A549 (cell line): Measurements from ENCODE around the gene CACNB1. TPM values are rescaled to one million over a fixed set of nuclear protein-coding genes. Genes with fewer than 3 reads are reported as not detected.
"Not testable (repeated sequence)": the region's sequence is repeated elsewhere in the genome, so short reads cannot be mapped to it uniquely, and the experiment has no call there.

Experiments
- ATAC-seq, 2 experiments: fragments of 200-7000 bp in 1 of 2; fragments of >200 bp in 1 of 2; cut with Nextera tagmentation in 1 of 2; cut with Tn5 transposase in 1 of 2; 3 replicates each; pipeline versions ENCODE4 v1.8.0 to v1.9.1; 2018 to 2020; ENCODE audit warnings: mild to moderate bottlenecking in 1 of 2, moderate library complexity in 1 of 2
- CTCF ChIA-PET: fragments of 300-600 bp; sonication (Branson Sonifier 250); formaldehyde crosslinking; extraction: SDS; loops from one replicate; lab custom pipeline; 2021; ENCODE audit warnings: antibody characterized with exemption, inconsistent platforms; lab: Yijun Ruan, JAX
- POLR2A ChIA-PET: fragments of 350-600 bp; formaldehyde crosslinking; extraction: SDS; loops from one replicate; lab custom pipeline; 2021; ENCODE audit warnings: antibody characterized with exemption, inconsistent platforms; lab: Yijun Ruan, JAX
- DNase-seq, 2 experiments: peaks; one replicate each; pipeline versions ENCODE4 v3.0.0 to v3.0.0-alpha.2; 2011 to 2016; ENCODE audit warnings: low read depth in 1 of 2, low spot score in 1 of 2
- FAIRE-seq: peaks from 2 replicates; lab custom pipeline; 2011; peaks lifted over from hg19 to GRCh38; lab: Jason Lieb, UNC
- H3K27ac ChIP-seq, 2 experiments: fragments of >200 bp; sonication (Bioruptor Twin); formaldehyde crosslinking; 3 replicates each; pipeline ENCODE4 v1.5.1; 2016 to 2017
- H3K4me1 ChIP-seq: fragments of >200 bp; sonication (Bioruptor Twin); formaldehyde crosslinking; 3 replicates; pipeline ENCODE4 v1.6.1; 2016
- H3K4me2 ChIP-seq: fragments of >200 bp; sonication (Bioruptor Twin); formaldehyde crosslinking; 3 replicates; pipeline ENCODE4 v1.6.1; 2016
- H3K4me3 ChIP-seq: fragments of >200 bp; sonication (Bioruptor Twin); formaldehyde crosslinking; 3 replicates; pipeline ENCODE4 v1.5.1; 2016
- H3K9me3 ChIP-seq: fragments of >200 bp; sonication (Bioruptor Twin); formaldehyde crosslinking; 3 replicates; pipeline ENCODE4 v1.6.1; 2016
- ELK1 ChIP-seq: fragments of 150-350 bp; IDR thresholded peaks from 2 replicates; pipeline ENCODE4 v1.6.1; 2014; ENCODE audit warnings: low read depth, mild to moderate bottlenecking, low read length
- EP300 ChIP-seq, 2 experiments: fragments of >200 bp; sonication (Bioruptor Twin); formaldehyde crosslinking; IDR thresholded peaks; 2 replicates in 1 of 2; 3 replicates in 1 of 2; pipeline ENCODE4 v1.6.1; 2016 to 2017
- FOSL2 ChIP-seq, 2 experiments: fragments of 450-650 bp in 1 of 2; fragments of >200 bp in 1 of 2; sonication (Bioruptor Twin) in 1 of 2; formaldehyde crosslinking; IDR thresholded peaks; 2 replicates each; pipeline versions ENCODE4 v1.5.0 to v1.6.1; 2016 to 2020; ENCODE audit warnings: mild to moderate bottlenecking in 1 of 2, moderate library complexity in 1 of 2
- FOXS1 ChIP-seq: fragments of 250-450 bp; sonication (Bioruptor Pico); IDR thresholded peaks from 2 replicates; pipeline ENCODE4 v1.5.0; 2020; ENCODE audit warnings: mild to moderate bottlenecking, moderate library complexity
- GATA3 ChIP-seq: IDR thresholded peaks from 2 replicates; pipeline ENCODE4 v1.6.1; 2012; ENCODE audit warnings: borderline replicate concordance
- JUNB ChIP-seq: fragments of >200 bp; sonication (Bioruptor Twin); formaldehyde crosslinking; IDR thresholded peaks from 2 replicates; pipeline ENCODE4 v1.6.1; 2016
- MAFK ChIP-seq: fragments of 450-650 bp; IDR thresholded peaks from 2 replicates; pipeline ENCODE4 v1.6.1; 2014; ENCODE audit not compliant: partially characterized antibody
- MAZ ChIP-seq: fragments of 150-350 bp; IDR thresholded peaks from 2 replicates; pipeline ENCODE4 v1.6.1; 2014; ENCODE audit warnings: antibody characterized with exemption, low read depth, low read length, borderline replicate concordance
- MYC ChIP-seq: IDR thresholded peaks from 2 replicates; pipeline ENCODE4 v1.6.1; 2012; ENCODE audit warnings: mild to moderate bottlenecking, inconsistent platforms, low read length, improper control_type of control experiment, borderline replicate concordance
- NFE2L2 ChIP-seq: fragments of 150-350 bp; conservative IDR thresholded peaks from 2 replicates; pipeline ENCODE4 v1.6.1; 2014; ENCODE audit warnings: low read length
- NPAS2 ChIP-seq: fragments of 250-450 bp; sonication (Bioruptor Pico); IDR thresholded peaks from 2 replicates; pipeline ENCODE4 v1.8.0; 2022; ENCODE audit warnings: mild to moderate bottlenecking, moderate library complexity, borderline replicate concordance
- POLR2AphosphoS2 ChIP-seq: conservative IDR thresholded peaks from 2 replicates; pipeline ENCODE4 v1.6.1; 2012; ENCODE audit warnings: low read length, improper control_type of control experiment, inconsistent platforms
- RNF2 ChIP-seq: fragments of 200-600 bp; sonication (generic); IDR thresholded peaks from 2 replicates; pipeline ENCODE4 v1.6.1; 2016; ENCODE audit warnings: low read depth, mild to moderate bottlenecking, antibody characterized with exemption, moderate library complexity, borderline replicate concordance
- WGBS: methylation state at CpG from one replicate; pipeline ENCODE4 v1.1.6; 2017; ENCODE audit errors: missing lambda C conversion rate; 5-methylcytosine and 5-hydroxymethylcytosine counted together
- polyA plus RNA-seq, 4 experiments: library from polyadenylated mRNA; depleted of rRNA in 3 of 4; stranded (reverse); fragments of >200 nt; fragmentation: RNase III in 1 of 4; extraction: RNeasy Plus Mini Kit Qiagen cat#74134 plus additional on column Dnase treatment in 1 of 4; gene quantifications; 2 replicates in 3 of 4; 3 replicates in 1 of 4; pipeline ENCODE4 v1.2.3, GENCODE V29; 2011 to 2017
- TF ChIP-seq, protein P1 (sequence below): fragments of >200 bp; sonication (Bioruptor Twin); formaldehyde crosslinking; IDR thresholded peaks from 3 replicates; pipeline ENCODE4 v1.6.1; 2016

CACNB1 gene
- polyA plus RNA-seq, 2 of the 4 experiments (the other 2 are of a cell fraction): 3.6 to 3.9 TPM

DNA sequence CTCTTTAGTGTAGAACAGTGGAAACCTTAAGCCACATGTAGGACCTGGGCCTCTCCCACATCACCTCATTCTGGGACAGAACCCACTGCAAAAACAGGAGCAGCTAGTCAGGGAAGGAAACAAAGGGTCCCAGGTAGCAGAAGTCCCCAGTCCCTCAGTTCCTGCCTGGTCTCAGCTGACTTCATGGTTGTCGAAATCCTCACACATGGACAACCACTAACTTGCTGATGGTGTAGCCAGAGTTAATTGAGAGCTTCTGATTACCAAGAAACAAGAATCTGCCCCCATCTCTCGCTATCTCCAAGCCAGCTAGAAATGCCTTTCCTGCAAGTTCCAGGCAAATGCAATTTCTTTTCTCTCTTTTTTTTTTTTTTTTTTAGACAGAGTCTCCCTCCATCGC is 28.0 kb downstream of the CACNB1 start:
- FAIRE-seq: no peak
- ChIA-PET CTCF (interaction anchor here (0.9 to 30.5 kb wide), 10 partner anchors 11 to 187 kb away, joined by 3 to 612 read pairs (median 4); partner anchors contain the start of genes ARL5C and PLXDC1), POLR2A (no interaction called here)
- H3K4me1 ChIP-seq: peaks cover under 1% of the 10 kb centered on the region; the same call in 1 of the 3 replicates
- no peak for ATAC-seq
- TF ChIP-seq NFE2L2: no peak
- H3K4me3 ChIP-seq: no peak overlapping the region
- DNase-seq: no peak
- H3K9me3 ChIP-seq: no peaks in the 10 kb centered on the region
- no peak overlapping the region for H3K27ac ChIP-seq
- WGBS: 76% methylated on average over 3 of the region's 3 CpGs
- no peak overlapping the region for H3K4me2 ChIP-seq

DNA sequence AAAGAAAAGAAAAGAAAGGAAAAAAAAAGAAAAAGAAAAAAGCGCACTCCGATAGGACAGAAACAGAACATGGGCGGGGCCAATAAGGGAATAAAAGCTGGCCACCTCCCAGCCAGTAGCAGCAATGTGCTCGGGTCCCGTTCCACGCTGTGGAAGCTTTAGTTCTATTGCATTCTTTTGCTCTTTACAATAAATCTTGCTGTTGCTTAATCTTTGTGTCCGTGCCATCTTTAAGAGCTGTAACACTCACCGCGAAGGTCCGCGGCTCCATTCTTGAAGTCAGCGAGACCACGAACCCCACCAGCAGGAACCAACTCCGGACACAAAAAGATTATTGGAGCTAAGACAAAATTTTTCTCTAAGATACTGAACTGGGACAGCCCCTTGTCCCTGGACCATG is 28.4 kb downstream of the CACNB1 start:
- Histone ChIP-seq H3K27ac (no peak overlapping the region), H3K9me3 (no peaks in the 10 kb centered on the region), H3K4me2 (no peak overlapping the region), H3K4me3 (no peak overlapping the region), H3K4me1 (peaks cover 4% of the 10 kb centered on the region; the same call in 2 of the 3 replicates)
- no peak for ATAC-seq
- ChIA-PET CTCF (interaction anchor here (0.9 to 30.5 kb wide), 9 partner anchors 11 to 186 kb away, joined by 3 to 612 read pairs (median 4); partner anchors contain the start of genes ARL5C and PLXDC1), POLR2A (interaction anchor here (0.7 kb wide), 1 partner anchor 315 kb away, joined by 8 read pairs; no protein-coding TSS in a partner anchor)
- FAIRE-seq: no peak
- 87% methylated on average over 14 of the region's 14 CpGs for WGBS
- no peak for DNase-seq
- TF ChIP-seq FOXS1 (CRISPR knock-in tag) (no peak), GATA3 (no peak), RNF2 (no peak), JUNB (no peak), EP300 (IDR thresholded peaks at IDR 0.05) (no peak), ELK1 (no peak), MYC (no peak), POLR2AphosphoS2 (no peak)
- TF ChIP-seq, all 56 proteins: peak for 0

GRCh38 chr17:39168503-39168902 is 29.0 kb downstream of the CACNB1 start:
- H3K27ac ChIP-seq, DNase-seq, H3K4me2 ChIP-seq, FAIRE-seq, ATAC-seq, H3K4me3 ChIP-seq, H3K9me3 ChIP-seq, H3K4me1 ChIP-seq: not testable (repeated sequence)
- TF ChIP-seq MAFK: peak; percentile 84
- POLR2A ChIA-PET: interaction anchor here (0.7 to 2.6 kb wide), 2 partner anchors 31 to 315 kb away, joined by 8 to 21 read pairs; partner anchors contain the start of gene RPL19
- 80% methylated on average over 10 of the region's 10 CpGs for WGBS
- CTCF ChIA-PET: interaction anchor here (1.2 to 30.5 kb wide), 3 partner anchors 15 to 186 kb away, joined by 4 to 612 read pairs (median 453); partner anchors contain the start of genes ARL5C and PLXDC1

DNA sequence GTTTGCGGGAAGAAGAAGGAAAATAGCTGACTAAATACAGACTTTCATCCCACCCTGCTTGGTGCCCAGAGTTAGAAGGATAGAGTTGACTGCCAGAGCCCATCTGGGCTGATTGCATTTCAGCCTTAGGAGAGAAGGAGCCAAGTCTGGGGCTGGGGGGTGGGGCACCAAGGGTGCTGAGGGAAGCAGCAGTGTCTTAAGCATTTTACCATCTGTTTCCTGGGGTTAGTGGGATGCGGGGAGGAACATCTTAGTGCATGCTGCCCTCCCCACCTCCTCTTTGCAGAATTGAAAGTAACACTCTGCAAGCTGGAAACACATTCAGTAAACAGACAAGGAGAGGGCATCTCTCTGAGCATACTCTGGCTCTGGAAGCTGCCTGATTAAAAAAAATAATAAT is 30.0 kb downstream of the CACNB1 start:
- Histone ChIP-seq H3K4me3 (no peak overlapping the region), H3K4me1 (peaks cover 6% of the 10 kb centered on the region; the same call in 2 of the 3 replicates), H3K4me2 (no peak overlapping the region), H3K27ac (no peak overlapping the region), H3K9me3 (no peaks in the 10 kb centered on the region)
- TF ChIP-seq FOSL2 (IDR thresholded peaks at IDR 0.05): no peak
- TF ChIP-seq FOSL2 (CRISPR knock-in tag; IDR thresholded peaks at IDR 0.05): no peak
- TF ChIP-seq EP300 (IDR thresholded peaks at IDR 0.05): no peak
- TF ChIP-seq, protein P1, sequence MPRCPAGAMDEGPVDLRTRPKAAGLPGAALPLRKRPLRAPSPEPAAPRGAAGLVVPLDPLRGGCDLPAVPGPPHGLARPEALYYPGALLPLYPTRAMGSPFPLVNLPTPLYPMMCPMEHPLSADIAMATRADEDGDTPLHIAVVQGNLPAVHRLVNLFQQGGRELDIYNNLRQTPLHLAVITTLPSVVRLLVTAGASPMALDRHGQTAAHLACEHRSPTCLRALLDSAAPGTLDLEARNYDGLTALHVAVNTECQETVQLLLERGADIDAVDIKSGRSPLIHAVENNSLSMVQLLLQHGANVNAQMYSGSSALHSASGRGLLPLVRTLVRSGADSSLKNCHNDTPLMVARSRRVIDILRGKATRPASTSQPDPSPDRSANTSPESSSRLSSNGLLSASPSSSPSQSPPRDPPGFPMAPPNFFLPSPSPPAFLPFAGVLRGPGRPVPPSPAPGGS: no peak
- no peak for TF ChIP-seq NPAS2
- no peak for TF ChIP-seq JUNB
- TF ChIP-seq MAZ: no peak
- ATAC-seq (no peak), FAIRE-seq (no peak), DNase-seq (no peak)
- ChIA-PET CTCF (interaction anchor here (0.6 to 30.5 kb wide), 8 partner anchors 6 to 466 kb away, joined by 3 to 612 read pairs (median 30); partner anchors contain the start of genes ARL5C and PLXDC1), POLR2A (interaction anchor here (2.6 kb wide), 1 partner anchor 32 kb away, joined by 21 read pairs; the partner anchor contains the start of gene RPL19)
- 76% methylated on average over 2 of the region's 2 CpGs for WGBS
